ENCODE data around the gene C3orf18. TPM values are rescaled to one million over a fixed set of nuclear protein-coding genes. Genes with fewer than 3 reads are reported as not detected.
A peak's percentile ranks its signal among the peaks of the same experiment; 100 is the strongest.

Gene C3orf18
- total RNA-seq, 1 donor from 2014 or later: 12.5 TPM

GRCh38 chr3:50606596-50606995, 39.0 kb upstream of the C3orf18 start:
- TF ChIP-seq, protein P1, sequence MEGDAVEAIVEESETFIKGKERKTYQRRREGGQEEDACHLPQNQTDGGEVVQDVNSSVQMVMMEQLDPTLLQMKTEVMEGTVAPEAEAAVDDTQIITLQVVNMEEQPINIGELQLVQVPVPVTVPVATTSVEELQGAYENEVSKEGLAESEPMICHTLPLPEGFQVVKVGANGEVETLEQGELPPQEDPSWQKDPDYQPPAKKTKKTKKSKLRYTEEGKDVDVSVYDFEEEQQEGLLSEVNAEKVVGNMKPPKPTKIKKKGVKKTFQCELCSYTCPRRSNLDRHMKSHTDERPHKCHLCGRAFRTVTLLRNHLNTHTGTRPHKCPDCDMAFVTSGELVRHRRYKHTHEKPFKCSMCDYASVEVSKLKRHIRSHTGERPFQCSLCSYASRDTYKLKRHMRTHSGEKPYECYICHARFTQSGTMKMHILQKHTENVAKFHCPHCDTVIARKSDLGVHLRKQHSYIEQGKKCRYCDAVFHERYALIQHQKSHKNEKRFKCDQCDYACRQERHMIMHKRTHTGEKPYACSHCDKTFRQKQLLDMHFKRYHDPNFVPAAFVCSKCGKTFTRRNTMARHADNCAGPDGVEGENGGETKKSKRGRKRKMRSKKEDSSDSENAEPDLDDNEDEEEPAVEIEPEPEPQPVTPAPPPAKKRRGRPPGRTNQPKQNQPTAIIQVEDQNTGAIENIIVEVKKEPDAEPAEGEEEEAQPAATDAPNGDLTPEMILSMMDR (IDR thresholded peaks at IDR 0.05; ENCODE audit: unreplicated experiment): no peak
- Mint-ChIP-seq H3K4me1 (ENCODE audit: low read depth) (peaks cover 27% of the 10 kb centered on the region), H3K36me3 (ENCODE audit: insufficient read depth) (peaks cover 3% of the 10 kb centered on the region), H3K4me3 (ENCODE audit: low read depth) (no peak overlapping the region), H3K9me3 (ENCODE audit: low read depth) (no peaks in the 10 kb centered on the region), H3K27ac (no peak overlapping the region), H3K27me3 (no peaks in the 10 kb centered on the region)
- no peak for DNase-seq (ENCODE audit: low spot score, unreplicated experiment)

- H3K4me3 Mint-ChIP-seq (ENCODE audit: low read depth): no peak overlapping the region
- peaks cover 3% of the 10 kb centered on the region for H3K36me3 Mint-ChIP-seq (ENCODE audit: insufficient read depth)
- no peaks in the 10 kb centered on the region for H3K9me3 Mint-ChIP-seq (ENCODE audit: low read depth)
- H3K4me1 Mint-ChIP-seq (ENCODE audit: low read depth): peaks cover 32% of the 10 kb centered on the region
- no peak for DNase-seq (ENCODE audit: low spot score, unreplicated experiment)
- H3K27ac Mint-ChIP-seq: no peak overlapping the region
- TF ChIP-seq, protein P1 (IDR thresholded peaks at IDR 0.05; ENCODE audit: unreplicated experiment): no peak
- no peaks in the 10 kb centered on the region for H3K27me3 Mint-ChIP-seq
Observed at GRCh38 chr3:50605901-50606326, 38.4 kb upstream of the C3orf18 start.

DNA sequence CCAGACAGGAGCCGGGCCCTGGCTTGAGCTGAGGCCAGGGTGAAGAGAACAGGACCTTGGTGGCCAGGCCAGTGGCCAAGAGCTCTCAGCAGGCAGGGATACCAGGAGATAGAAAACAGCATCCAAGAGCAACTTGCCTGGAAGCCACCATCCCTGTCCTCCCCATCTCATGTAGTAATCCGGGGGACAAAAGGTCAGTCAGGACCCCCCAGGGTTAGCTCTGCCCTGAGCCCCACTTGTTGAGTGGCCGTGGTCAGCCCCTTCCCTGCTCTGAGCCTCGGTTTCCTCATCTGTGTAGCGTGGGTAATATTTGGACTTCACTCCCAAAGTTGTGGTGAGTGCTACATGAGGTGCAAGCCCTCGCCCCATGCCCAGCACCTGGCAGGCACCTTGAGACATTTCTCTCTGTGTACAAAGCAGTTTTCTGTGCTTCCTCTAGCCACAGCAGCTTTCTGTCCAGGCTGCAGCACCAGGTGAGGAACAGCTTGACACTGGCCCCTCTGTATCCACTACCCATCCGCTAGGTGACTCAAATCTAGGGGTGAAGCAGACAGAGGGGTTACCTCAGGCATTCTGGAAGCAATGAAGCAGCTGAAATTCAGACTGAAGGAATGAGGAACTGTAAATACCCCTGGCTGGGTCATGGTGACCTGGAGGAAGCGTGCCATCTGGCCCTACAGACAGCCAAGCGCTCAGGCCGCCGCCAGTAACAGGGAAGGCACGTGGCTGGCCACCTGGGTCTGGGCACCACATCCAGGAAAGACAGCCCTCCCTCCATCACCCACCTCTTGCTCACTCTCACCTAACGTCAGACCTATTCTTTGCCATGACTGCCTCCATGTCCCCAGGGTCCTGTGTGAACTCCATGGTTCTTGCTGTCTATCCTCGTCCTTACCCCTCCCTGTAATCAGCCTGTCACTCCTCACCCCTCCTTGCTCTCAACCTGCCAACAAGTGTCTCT, 37.4 kb upstream of the C3orf18 start:
- no peak overlapping the region for H3K27ac Mint-ChIP-seq

DNA sequence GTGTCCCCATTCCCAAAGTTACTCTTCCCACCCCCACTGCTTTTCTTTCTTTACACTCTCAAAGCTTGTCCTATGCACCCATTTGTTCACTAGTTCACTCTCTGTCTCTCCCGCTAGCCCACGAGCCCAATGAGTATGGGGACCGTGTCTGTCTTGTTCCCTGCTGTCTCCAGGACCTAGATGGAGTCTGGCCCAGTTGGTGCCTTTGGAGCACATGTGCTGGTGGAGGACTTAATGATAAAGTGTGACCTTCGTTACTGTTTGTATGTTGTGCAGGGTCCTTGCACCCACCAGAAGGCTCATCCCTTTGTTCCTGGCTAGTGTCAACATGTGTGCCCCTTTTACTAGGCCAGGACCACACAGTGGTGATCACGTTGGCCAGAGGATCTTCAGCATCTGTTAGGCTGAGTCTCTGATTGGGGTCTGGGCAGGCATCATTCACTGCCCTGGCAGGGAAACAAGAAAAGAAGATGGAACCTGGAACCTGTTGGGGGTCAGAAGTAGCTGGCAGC, 36.6 kb upstream of the C3orf18 start:
- no peak overlapping the region for H3K4me3 Mint-ChIP-seq (ENCODE audit: low read depth)
- H3K4me1 Mint-ChIP-seq (ENCODE audit: low read depth): peaks cover 31% of the 10 kb centered on the region
- H3K27ac Mint-ChIP-seq: peak overlapping the region; percentile 23
- H3K36me3 Mint-ChIP-seq (ENCODE audit: insufficient read depth): peaks cover 3% of the 10 kb centered on the region
- no peaks in the 10 kb centered on the region for H3K27me3 Mint-ChIP-seq
- TF ChIP-seq, protein P1 (IDR thresholded peaks at IDR 0.05; ENCODE audit: unreplicated experiment): no peak
- no peak for DNase-seq (ENCODE audit: low spot score, unreplicated experiment)
- H3K9me3 Mint-ChIP-seq (ENCODE audit: low read depth): no peaks in the 10 kb centered on the region

More for the DNA sequence above, 37.4 kb upstream of the C3orf18 start:
- Mint-ChIP-seq H3K9me3 (ENCODE audit: low read depth) (no peaks in the 10 kb centered on the region), H3K4me1 (ENCODE audit: low read depth) (peaks cover 31% of the 10 kb centered on the region), H3K36me3 (ENCODE audit: insufficient read depth) (peaks cover 3% of the 10 kb centered on the region), H3K27me3 (no peaks in the 10 kb centered on the region), H3K4me3 (ENCODE audit: low read depth) (no peak overlapping the region)
- TF ChIP-seq, protein P1 (IDR thresholded peaks at IDR 0.05; ENCODE audit: unreplicated experiment): no peak
- DNase-seq (ENCODE audit: low spot score, unreplicated experiment): no peak

DNA sequence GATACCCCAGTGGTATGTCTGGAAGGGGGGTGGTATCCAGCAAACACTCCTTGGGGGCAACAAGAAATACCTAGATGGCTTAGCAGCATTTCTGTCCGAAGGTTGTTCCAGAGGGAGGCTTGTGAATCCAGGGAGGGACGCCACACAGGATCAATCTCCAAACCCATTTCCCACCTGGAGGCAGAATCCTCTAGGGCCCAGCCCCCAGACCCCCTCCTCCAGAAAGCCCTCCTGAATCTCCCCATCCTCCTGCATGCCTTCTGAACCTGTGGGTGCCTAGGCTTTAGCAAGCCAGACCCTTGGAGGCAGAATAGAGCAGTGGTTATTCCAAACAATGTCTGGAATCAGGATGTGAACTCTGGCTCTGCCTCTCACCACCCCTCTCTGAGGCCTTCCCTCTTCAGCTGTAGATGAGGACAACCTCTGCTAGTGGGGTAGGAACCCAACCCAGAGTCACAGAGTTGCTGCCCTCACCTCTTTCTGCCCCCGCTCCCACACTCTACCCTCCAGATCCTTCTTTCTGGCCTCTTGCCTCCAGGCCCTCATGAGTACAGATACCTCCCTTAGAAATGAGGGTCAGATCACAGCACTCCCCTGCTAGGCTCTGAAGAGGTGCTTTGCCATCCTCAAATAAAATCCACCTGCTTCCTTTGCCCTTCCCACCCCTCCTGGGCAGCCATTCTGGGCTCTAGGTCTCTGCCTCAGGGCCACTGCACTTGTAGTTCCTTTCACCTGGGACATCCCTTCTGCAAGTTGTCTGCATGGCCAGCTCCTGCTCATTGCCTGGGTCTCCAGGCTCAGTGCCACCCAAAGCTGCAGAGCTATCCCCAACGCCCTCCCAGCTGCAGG, 35.9 kb upstream of the C3orf18 start:
- TF ChIP-seq, protein P1 (IDR thresholded peaks at IDR 0.05; ENCODE audit: unreplicated experiment): no peak
- H3K27ac Mint-ChIP-seq: peak overlapping the region; percentile 99
- no peak for DNase-seq (ENCODE audit: low spot score, unreplicated experiment)
- H3K36me3 Mint-ChIP-seq (ENCODE audit: insufficient read depth): peaks cover 3% of the 10 kb centered on the region
- H3K9me3 Mint-ChIP-seq (ENCODE audit: low read depth): no peaks in the 10 kb centered on the region
- no peak overlapping the region for H3K4me3 Mint-ChIP-seq (ENCODE audit: low read depth)
- peaks cover 31% of the 10 kb centered on the region for H3K4me1 Mint-ChIP-seq (ENCODE audit: low read depth)
- no peaks in the 10 kb centered on the region for H3K27me3 Mint-ChIP-seq
